Large intestine (tissue), 3 donors: ENCODE results near the gene LRRC61. TPM values are rescaled to one million over a fixed set of nuclear protein-coding genes. Genes with fewer than 3 reads are reported as not detected.
"Not testable (repeated sequence)": the region's sequence is repeated elsewhere in the genome, so short reads cannot be mapped to it uniquely, and the experiment has no call there.

Experiments used
- DNase-seq, 2 donors: peaks; one replicate each; pipeline versions ENCODE4 v3.0.0 to v3.0.0-alpha.2; 2013
- H3K27ac ChIP-seq: one replicate; pipeline ENCODE4 v1.5.1; 2013; ENCODE audit warnings: low read length
- H3K27me3 ChIP-seq: 2 replicates; pipeline ENCODE4 v1.6.1; 2013; ENCODE audit warnings: low read length; ENCODE audit not compliant: control insufficient read depth, insufficient read depth
- H3K36me3 ChIP-seq: 2 replicates; pipeline ENCODE4 v1.6.1; 2013; ENCODE audit warnings: low read length; ENCODE audit not compliant: control insufficient read depth, insufficient read depth
- H3K4me1 ChIP-seq: one replicate; pipeline ENCODE4 v1.6.1; 2013; ENCODE audit warnings: low read length; ENCODE audit not compliant: control insufficient read depth, insufficient read depth
- H3K4me3 ChIP-seq: one replicate; pipeline ENCODE4 v1.5.1; 2013; ENCODE audit warnings: low read length
- H3K9me3 ChIP-seq: one replicate; pipeline ENCODE4 v1.6.1; 2013; ENCODE audit warnings: mild to moderate bottlenecking, low read depth, low read length, moderate library complexity; ENCODE audit not compliant: control insufficient read depth
- WGBS: methylation state at CpG from one replicate; pipeline ENCODE4 v1.1.5; 2013; ENCODE audit warnings: low lambda C conversion rate; ENCODE audit not compliant: insufficient coverage; 5-methylcytosine and 5-hydroxymethylcytosine counted together
- polyA plus RNA-seq: library from polyadenylated mRNA; unstranded; fragments of 120-200 nt; gene quantifications from one replicate; pipeline ENCODE4 v1.2.1, GENCODE V29; 2013

Gene LRRC61
- polyA plus RNA-seq, 1 donor = 22.8 TPM

- no peak overlapping the region for H3K4me3 ChIP-seq
- peaks cover 5% of the 10 kb centered on the region for H3K36me3 ChIP-seq
- no CpG with 5 or more reads among the region's 20 CpGs for WGBS
- H3K27ac ChIP-seq = peak overlapping the region; percentile 86
- peaks cover 79% of the 10 kb centered on the region for H3K4me1 ChIP-seq
- no peak for DNase-seq
- H3K9me3 ChIP-seq = peaks cover 2% of the 10 kb centered on the region
- H3K27me3 ChIP-seq = no peaks in the 10 kb centered on the region
Observed at GRCh38 chr7:150382123-150382843, 59.1 kb downstream of the LRRC61 start.

DNA sequence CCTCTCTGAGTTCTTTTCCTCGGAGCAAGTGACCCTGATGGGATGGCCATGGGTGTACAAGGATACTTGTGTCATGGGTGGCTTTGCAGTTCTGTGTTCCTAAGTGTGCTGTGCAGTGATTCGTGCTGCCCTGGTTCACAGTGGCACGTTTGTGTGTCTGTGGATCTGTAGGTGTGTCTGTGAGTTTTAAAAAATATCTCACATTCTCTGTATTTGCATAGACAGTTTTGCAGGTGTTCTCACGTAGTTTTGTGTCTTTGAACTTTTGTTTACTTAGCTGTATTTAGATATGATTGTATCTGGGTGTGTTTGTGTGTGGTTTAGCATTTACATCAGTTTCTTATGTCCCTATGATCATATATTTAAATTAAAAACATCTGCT lies 59.7 kb downstream of the LRRC61 start:
- Histone ChIP-seq H3K4me3 (no peak overlapping the region), H3K4me1 (peaks cover 76% of the 10 kb centered on the region), H3K9me3 (peaks cover 2% of the 10 kb centered on the region), H3K36me3 (peaks cover 5% of the 10 kb centered on the region), H3K27me3 (no peaks in the 10 kb centered on the region), H3K27ac (peak overlapping the region; percentile 86)
- no CpG with 5 or more reads among the region's 4 CpGs for WGBS
- DNase-seq = peak in 1 of 2 donors; percentile 44

GRCh38 chr7:150383710-150384397 lies 60.7 kb downstream of the LRRC61 start:
- H3K9me3 ChIP-seq = peaks cover under 1% of the 10 kb centered on the region
- peaks cover 74% of the 10 kb centered on the region for H3K4me1 ChIP-seq
- H3K4me3 ChIP-seq = peak overlapping the region; percentile 20
- peak overlapping the region; percentile 86 for H3K27ac ChIP-seq
- no CpG with 5 or more reads among the region's 22 CpGs for WGBS
- DNase-seq = peak; percentile 89 to 94
- peaks cover 5% of the 10 kb centered on the region for H3K36me3 ChIP-seq
- H3K27me3 ChIP-seq = no peaks in the 10 kb centered on the region

DNA sequence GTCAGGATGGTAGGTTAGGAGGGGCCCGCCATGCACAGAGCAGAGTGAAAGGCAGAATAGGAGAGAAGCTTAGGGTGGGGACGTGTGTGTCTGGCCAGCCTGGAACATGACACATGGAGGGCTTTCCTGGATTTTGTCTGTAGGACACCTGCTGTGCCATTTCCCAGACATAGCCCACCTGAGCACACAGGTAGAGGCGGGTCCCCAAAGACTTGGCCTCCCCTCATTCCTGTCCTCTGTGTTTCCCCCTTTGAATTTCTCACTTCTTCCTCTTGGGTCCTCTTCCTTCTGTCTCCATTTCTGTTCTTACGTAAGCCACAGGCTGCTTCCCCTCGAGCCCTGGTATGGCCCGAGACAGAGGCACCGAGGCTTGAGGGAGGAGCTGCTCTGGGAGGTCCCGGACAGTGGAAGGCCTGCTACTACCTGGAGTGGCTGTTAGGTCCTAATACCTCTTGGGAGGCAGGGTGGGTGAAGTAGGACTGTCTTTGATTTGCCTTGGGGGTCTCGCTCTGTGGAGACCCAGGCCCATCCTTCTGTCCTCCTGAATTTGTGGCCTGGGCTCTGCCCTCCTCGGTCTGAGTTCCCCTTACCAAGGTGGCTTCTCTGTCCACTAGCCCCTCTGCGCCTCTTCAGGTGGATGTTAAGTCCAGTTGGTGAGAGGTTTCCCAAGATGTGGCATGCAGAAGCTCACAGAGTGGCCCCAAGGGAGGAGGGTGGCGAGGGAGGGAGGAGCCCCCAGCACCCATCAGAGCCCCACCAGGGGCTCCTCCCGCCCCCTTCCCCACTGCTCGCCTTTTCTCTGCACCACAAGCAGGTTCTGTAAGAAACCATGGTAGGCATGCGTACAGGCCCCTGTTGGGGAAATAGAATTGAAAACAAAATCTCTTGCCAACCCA lies 61.5 kb downstream of the LRRC61 start:
- WGBS = 80% methylated on average over 1 of the region's 15 CpGs
- Histone ChIP-seq H3K27ac (peak overlapping the region; percentile 86), H3K9me3 (no peaks in the 10 kb centered on the region), H3K27me3 (no peaks in the 10 kb centered on the region), H3K36me3 (peaks cover 10% of the 10 kb centered on the region), H3K4me3 (no peak overlapping the region), H3K4me1 (peaks cover 82% of the 10 kb centered on the region)
- DNase-seq = peak in 1 of 2 donors; percentile 23

- Histone ChIP-seq H3K36me3 (peaks cover 13% of the 10 kb centered on the region), H3K27me3 (no peaks in the 10 kb centered on the region), H3K9me3 (no peaks in the 10 kb centered on the region), H3K4me3 (no peak overlapping the region), H3K4me1 (peaks cover 75% of the 10 kb centered on the region), H3K27ac (peak overlapping the region; percentile 41)
- peak in 1 of 2 donors; percentile 14 for DNase-seq
- no CpG with 5 or more reads among the region's 14 CpGs for WGBS
Observed at GRCh38 chr7:150385302-150385723, 62.2 kb downstream of the LRRC61 start.

GRCh38 chr7:150385884-150386283 lies 62.7 kb downstream of the LRRC61 start:
- H3K9me3 ChIP-seq, H3K27me3 ChIP-seq, DNase-seq, H3K4me3 ChIP-seq: not testable (repeated sequence)
- Histone ChIP-seq H3K27ac (peak overlapping the region; percentile 41), H3K4me1 (peaks cover 70% of the 10 kb centered on the region), H3K36me3 (peaks cover 16% of the 10 kb centered on the region)
- WGBS = no CpG with 5 or more reads among the region's 6 CpGs

Other genes starting within 250 kb of the LRRC61 start
- 6.1 TPM for gene ACTR3C, start 190 bp downstream of the LRRC61 start, polyA plus RNA-seq
- 58.2 TPM for gene RARRES2, start 18.3 kb downstream of the LRRC61 start, polyA plus RNA-seq
- gene REPIN1, start 45.5 kb downstream of the LRRC61 start, polyA plus RNA-seq = 135 TPM
- gene ZNF775, start 56.0 kb downstream of the LRRC61 start, polyA plus RNA-seq = 5.2 TPM
- gene GIMAP8, start 127.3 kb downstream of the LRRC61 start, polyA plus RNA-seq = 6.3 TPM
- gene GIMAP7, start 191.5 kb downstream of the LRRC61 start, polyA plus RNA-seq = 14.7 TPM
- 17.8 TPM for gene GIMAP4, start 244.0 kb downstream of the LRRC61 start, polyA plus RNA-seq